Subcutaneous adipose tissue (tissue), 4 donors: ENCODE data around the gene RNF144A. TPM values are rescaled to one million over a fixed set of nuclear protein-coding genes. Genes with fewer than 3 reads are reported as not detected.

Source experiments
- CTCF ChIP-seq: fragments of 450-650 bp; IDR thresholded peaks from one replicate; pipeline ENCODE4 v1.5.1; 2016; ENCODE audit warnings: low read depth, mild to moderate bottlenecking, control low read depth, antibody characterized with exemption, moderate library complexity
- total RNA-seq, 4 donors: library from RNA; depleted of rRNA; stranded (reverse); fragments of >200 nt; gene quantifications; one replicate each; pipeline ENCODE4 v1.1.0, GENCODE V29; 2016

Gene RNF144A
- total RNA-seq, 4 donors from 2014 or later = 12.2 to 45.8 (median 32.6) TPM

- TF ChIP-seq CTCF = no peak
Observed at GRCh38 chr2:7057865-7058400, 140.7 kb downstream of the RNF144A start.

GRCh38 chr2:7060156-7060555 lies 142.9 kb downstream of the RNF144A start:
- TF ChIP-seq CTCF = no peak

- TF ChIP-seq CTCF = no peak
Observed at GRCh38 chr2:7060631-7061449, 143.6 kb downstream of the RNF144A start.

GRCh38 chr2:7061450-7061789 lies 144.2 kb downstream of the RNF144A start:
- TF ChIP-seq CTCF = no peak

- no peak for TF ChIP-seq CTCF
Observed at GRCh38 chr2:7061921-7062320, 144.7 kb downstream of the RNF144A start.

- TF ChIP-seq CTCF = no peak
Observed at GRCh38 chr2:7063789-7064188, 146.6 kb downstream of the RNF144A start.

- no peak for TF ChIP-seq CTCF
Observed at GRCh38 chr2:7068457-7068856, 151.2 kb downstream of the RNF144A start.
